ENCODE results near the gene ITPR2.

Gene ITPR2

DNA sequence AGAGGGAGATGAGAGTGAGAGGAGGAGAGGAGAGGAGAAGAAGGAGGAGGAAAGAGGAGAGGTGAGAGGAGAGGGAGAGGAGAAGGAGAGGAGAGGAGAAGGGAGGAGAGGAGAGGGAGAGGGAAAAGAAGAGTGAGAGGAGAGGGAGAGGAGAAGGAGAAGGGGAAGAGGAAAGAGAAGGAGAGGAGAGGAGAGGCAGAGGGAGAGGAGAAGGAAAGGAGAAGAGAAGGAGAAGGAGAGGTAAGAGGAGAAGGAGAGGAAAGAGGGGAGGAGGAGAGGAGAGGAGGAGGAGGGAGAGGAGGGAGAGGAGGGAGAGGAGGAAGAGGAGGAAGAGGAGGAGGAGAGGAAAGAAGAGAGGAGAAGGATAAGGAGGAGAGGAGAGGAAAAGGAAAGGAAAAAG lies 266.8 kb downstream of the ITPR2 start:
- DNase-seq (ENCODE audit: low read depth): no peak

- no peak for DNase-seq (ENCODE audit: low read depth)
Observed at GRCh38 chr12:26564391-26564790, 268.6 kb downstream of the ITPR2 start.

DNA sequence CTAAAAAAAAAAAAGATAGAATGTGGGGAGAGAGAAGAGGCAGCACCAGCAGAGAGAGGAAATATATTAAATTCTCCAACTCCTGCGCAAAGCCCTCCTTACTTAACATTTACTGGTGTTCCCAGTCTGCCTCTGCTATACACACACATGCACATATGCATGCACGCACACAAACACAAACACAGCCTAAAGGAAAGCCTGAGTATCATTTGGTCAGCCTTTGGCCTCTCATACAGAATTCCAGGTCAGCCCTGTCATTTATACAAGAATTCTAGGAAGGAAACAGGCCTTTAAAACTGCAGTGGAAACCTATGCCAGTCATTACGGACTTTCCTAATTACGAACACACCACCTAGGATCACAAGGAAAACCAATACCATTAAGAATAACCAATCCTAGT lies 269.4 kb downstream of the ITPR2 start:
- DNase-seq (ENCODE audit: low read depth): no peak

DNA sequence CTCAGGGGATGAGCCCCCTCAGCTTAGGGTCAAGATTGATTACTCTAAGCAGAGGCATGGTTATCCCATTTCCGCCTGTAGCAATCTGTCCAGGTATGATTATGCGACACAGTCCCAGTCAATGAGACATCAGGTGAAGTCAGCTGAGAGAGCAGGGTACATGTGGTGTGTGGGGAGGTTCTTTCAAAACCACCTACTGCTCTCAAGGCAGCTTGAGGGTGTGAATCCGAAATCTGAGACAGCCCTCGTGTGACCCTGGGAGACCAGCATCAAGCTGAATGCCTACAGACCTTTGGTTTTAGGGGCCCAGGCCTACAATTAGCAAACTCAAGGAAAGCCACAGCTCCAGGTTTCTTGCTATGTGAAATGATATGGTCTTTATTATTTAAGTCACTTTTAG lies 275.7 kb downstream of the ITPR2 start:
- DNase-seq (ENCODE audit: low read depth): no peak

- DNase-seq (ENCODE audit: low read depth): no peak
Observed at GRCh38 chr12:26556916-26557315, 276.1 kb downstream of the ITPR2 start.

DNA sequence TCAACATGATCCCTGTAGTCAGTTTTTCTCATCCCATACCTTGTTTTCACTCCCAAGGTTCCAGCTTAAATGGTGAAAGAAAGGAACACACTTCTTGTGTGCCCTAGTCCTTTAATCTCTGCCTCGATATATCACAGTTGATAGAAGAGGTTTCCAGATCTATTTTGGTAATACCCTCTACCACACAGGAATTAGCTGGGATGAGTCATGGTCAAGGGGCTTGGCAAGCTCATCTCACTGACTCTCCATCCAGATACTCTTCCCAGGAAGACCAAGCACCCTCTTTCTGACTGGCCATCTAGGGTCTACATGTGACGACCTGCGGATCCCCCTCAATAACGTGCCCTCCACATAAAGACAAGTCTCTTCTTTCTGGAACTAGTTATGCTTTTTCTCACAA lies 277.9 kb downstream of the ITPR2 start:
- no peak for DNase-seq (ENCODE audit: low read depth)

DNA sequence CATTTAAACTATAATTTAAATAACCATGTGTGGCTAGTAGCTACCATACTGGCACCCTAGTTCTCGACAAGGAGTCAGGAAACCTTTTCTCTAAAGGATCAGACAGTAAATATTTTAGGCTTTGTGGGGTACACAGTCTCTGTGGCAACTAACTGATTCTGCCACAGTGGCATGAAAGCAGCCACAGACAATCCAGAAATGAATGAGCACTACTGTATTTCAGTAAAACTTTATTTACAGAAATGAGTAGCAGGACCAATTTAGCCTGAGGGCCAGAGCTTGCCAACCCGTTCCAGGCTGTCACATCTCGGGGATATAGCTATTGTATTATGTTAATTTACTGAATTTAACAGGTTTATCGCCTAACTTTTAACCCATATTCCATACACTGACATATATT lies 278.7 kb downstream of the ITPR2 start:
- no peak for DNase-seq (ENCODE audit: low read depth)

DNA sequence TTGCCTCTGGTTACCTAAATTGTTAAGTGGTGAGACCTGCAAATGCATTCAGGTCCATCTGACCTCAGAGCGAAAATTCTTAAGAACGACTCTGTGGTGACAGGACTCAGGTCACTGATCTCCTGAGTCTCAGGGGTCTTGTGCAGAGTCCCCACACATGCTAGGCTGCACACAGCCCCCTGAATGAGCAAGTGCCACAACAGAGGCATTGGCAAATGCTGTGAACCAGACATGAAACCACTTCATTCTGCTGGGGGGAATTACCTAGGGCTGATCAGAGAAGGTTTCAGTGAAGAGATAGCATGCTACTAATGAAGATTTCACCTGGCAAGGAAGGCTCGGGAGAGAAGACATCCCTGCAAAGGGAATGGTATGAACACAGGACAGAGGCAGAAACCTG lies 281.6 kb downstream of the ITPR2 start:
- DNase-seq (ENCODE audit: low read depth): no peak

DNA sequence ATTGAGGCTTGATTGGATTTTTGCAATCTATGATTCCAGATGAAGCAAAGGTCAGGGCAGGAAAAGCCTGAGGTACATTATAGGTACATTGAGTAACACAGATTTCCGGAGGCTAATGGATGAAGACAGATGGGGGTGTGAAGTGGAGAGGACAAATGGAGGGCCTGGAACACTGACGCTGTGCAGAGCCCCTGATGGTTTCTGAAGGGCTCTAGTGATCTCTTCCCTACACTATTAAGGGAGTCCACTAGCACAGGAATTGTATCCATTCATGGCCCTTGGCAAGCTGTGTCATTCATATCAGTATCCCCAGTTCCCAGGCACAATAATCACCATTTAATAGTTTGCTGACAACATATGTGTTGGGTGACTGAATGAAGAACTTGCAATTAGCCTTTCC lies 284.8 kb downstream of the ITPR2 start:
- DNase-seq (ENCODE audit: low read depth): no peak

DNA sequence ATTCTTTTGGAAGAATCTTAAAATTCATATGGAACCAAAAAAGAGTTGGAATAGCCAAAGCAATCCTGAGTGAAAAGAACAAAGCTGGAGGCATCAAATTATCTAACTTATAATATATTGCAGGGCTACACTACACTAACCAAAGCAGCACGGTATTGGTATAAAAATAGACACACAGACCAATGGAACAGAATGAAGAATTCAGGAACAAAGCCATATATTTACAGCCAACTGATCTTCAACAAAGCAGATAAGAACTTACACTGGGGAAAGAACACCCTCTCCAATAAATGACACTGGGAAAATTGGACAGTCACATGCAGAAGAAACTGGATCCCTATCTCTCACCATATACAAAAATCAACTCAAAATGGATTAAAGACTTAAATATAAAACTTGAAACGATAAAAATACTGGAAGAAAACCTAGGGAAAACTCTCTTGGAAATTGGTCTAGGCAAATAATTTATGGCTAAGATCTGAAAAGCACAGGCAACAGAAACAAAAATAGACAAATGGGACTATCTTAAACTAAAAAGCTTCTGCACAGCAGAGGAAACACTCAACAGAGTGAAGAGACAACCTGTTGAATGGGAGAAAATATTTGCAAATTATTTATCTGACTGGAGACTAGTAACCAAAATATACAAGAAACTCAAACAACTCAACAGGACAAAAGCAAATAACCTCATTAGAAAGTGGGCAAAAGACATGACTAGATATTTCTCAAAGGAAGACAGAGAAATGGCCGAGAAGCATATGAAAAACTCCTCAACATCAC lies 286.3 kb downstream of the ITPR2 start:
- DNase-seq (ENCODE audit: low read depth): no peak

- no peak for DNase-seq (ENCODE audit: low read depth)
Observed at GRCh38 chr12:26539131-26539530, 293.9 kb downstream of the ITPR2 start.

- no peak for DNase-seq (ENCODE audit: low read depth)
Observed at GRCh38 chr12:26537651-26538050, 295.3 kb downstream of the ITPR2 start.

DNA sequence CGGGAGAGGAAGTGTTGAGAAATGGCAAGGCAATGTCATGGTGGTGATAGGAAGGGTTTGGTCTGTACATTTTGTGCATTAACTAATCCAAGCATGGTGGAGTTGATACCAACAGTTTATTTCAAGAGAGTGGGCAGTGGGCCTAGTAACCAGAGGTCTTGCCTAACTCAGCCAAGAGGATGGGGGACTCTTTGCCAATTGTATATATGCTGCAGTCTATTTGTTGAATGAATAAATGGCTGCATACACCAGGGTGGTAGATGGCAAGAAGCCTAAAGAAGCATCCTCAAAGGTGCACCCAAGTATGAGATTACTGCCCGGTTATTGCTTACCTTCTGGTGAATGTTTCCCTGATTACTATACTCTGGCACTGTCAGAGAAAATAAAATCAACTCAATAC lies 295.9 kb downstream of the ITPR2 start:
- no peak for DNase-seq (ENCODE audit: low read depth)

GRCh38 chr12:26535826-26536225 lies 297.2 kb downstream of the ITPR2 start:
- DNase-seq (ENCODE audit: low read depth): no peak

DNA sequence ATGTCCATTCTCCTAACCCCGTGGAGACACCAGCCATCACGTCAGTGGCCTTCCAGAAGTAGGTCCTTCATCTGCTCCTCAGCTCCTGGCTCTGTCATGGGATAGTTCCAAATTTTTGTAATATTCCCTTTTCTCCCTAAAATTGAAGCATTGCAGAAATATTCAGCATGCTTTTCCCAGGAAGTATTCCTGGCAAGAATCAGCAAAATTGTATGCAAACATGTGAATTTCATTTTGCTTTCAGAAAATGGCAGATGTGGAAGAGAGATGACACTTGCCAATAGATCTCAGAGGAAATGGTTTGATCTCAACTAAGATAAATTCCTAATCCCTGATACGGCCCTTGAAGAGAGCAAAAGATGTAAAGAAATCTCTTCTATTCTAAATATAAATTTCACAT lies 298.9 kb downstream of the ITPR2 start:
- DNase-seq (ENCODE audit: low read depth): no peak

- no peak for DNase-seq (ENCODE audit: low read depth)
Observed at GRCh38 chr12:26533211-26533610, 299.8 kb downstream of the ITPR2 start.

DNA sequence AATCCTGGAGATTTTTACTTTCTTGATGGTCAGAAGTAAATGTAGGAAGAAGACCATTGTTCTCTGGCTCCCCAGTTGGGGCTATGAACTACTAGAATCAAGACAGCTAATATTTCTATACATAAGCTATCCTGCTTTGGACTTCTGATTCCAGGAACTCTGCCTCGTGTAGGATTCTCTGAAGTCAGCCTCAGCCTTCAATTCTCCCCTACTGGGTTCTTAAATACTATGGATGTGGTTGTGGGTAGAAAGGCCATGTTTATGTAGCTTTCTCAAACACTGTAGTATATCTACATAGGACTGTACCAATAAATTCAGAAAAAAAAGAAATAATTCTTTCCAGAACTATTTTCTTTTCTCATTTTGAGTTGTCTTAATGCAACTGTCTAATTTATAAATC lies 302.5 kb downstream of the ITPR2 start:
- no peak for DNase-seq (ENCODE audit: low read depth)

DNA sequence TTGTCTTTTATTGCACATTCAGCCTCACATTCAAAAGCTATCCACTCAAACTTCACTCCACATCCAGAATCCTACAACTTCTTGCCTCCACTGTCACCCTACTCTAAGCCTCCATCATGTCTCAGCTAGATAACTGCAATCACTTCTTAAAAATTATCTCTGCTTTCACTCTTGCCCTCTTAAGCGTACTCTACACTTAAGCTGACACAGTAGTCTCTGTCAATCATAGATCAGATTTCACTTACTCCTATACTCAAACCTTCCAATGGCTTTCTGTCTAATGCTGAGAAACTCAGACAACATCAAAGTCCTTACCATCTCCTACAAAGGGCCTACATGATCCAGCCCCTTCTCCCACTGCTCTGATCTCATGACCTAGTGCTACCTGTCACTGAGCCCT lies 304.1 kb downstream of the ITPR2 start:
- DNase-seq (ENCODE audit: low read depth): no peak

- no peak for DNase-seq (ENCODE audit: low read depth)
Observed at GRCh38 chr12:26527682-26528081, 305.3 kb downstream of the ITPR2 start.

- no peak for DNase-seq (ENCODE audit: low read depth)
Observed at GRCh38 chr12:26524862-26525465, 308.0 kb downstream of the ITPR2 start.

- DNase-seq (ENCODE audit: low read depth): no peak
Observed at GRCh38 chr12:26523708-26524150, 309.3 kb downstream of the ITPR2 start.

DNA sequence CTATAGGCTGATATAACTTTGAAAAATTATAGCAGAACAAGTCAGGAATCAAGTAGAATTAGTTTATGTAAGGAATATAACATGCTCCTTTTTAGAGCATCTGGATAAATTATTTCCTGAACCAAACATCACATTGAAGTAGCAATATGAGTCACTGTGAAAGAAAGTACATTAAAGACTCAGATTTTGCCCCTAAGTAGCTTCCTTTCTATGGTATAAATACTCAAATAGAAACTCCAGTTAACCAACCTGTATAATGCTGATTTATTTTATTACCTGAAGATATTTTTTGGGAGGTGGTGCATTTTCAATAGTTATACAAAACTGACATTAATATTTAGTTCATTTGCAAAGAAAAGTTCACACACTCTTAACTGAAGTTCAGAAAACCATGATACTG lies 312.1 kb downstream of the ITPR2 start:
- DNase-seq (ENCODE audit: low read depth): no peak

- DNase-seq (ENCODE audit: low read depth): no peak
Observed at GRCh38 chr12:26520109-26520508, 312.9 kb downstream of the ITPR2 start.

DNA sequence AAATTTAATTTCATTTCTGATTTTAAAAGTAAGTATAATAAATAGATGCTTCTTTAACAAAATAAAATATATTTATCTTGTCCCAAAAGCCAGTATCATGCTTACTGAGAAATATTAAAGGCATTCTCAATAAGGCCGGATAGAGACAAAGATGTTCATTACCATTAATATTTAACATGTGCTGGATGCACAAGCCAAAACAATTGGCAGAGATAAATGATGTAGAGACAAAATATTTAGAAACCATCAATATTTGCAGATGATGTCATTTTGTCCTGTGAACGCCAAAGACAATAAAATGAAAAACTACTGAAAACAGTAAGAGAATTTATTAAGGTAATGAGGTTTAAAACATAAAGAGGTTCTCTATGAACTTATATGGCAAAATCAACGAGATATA lies 313.5 kb downstream of the ITPR2 start:
- DNase-seq (ENCODE audit: low read depth): no peak

Measured in CMK (cell line).